Choroid plexus epithelial cell (primary cell): ENCODE data around the gene OAT.

ENCODE experiments used
- DNase-seq: peaks from one replicate; pipeline ENCODE4 v3.0.0-alpha.2; 2010; ENCODE audit warnings: low read depth
- H3K4me3 ChIP-seq: 2 replicates; pipeline ENCODE4 v1.5.1; 2011; ENCODE audit warnings: low read depth, mild to moderate bottlenecking, control low read depth, low read length, moderate library complexity
- TF ChIP-seq, protein P1 (sequence below): conservative IDR thresholded peaks from 2 replicates; pipeline ENCODE4 v1.5.1; 2011; ENCODE audit warnings: low read depth, mild to moderate bottlenecking, control low read depth, inconsistent platforms, low read length, moderate library complexity

Gene OAT

GRCh38 chr10:124353091-124353815 lies 65.5 kb downstream of the OAT start:
- TF ChIP-seq, protein P1, sequence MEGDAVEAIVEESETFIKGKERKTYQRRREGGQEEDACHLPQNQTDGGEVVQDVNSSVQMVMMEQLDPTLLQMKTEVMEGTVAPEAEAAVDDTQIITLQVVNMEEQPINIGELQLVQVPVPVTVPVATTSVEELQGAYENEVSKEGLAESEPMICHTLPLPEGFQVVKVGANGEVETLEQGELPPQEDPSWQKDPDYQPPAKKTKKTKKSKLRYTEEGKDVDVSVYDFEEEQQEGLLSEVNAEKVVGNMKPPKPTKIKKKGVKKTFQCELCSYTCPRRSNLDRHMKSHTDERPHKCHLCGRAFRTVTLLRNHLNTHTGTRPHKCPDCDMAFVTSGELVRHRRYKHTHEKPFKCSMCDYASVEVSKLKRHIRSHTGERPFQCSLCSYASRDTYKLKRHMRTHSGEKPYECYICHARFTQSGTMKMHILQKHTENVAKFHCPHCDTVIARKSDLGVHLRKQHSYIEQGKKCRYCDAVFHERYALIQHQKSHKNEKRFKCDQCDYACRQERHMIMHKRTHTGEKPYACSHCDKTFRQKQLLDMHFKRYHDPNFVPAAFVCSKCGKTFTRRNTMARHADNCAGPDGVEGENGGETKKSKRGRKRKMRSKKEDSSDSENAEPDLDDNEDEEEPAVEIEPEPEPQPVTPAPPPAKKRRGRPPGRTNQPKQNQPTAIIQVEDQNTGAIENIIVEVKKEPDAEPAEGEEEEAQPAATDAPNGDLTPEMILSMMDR: no peak
- DNase-seq: no peak
- no peak overlapping the region for H3K4me3 ChIP-seq

- TF ChIP-seq, protein P1: no peak
- no peak for DNase-seq
- H3K4me3 ChIP-seq: no peak overlapping the region
Measured at GRCh38 chr10:124351481-124352220, 67.1 kb downstream of the OAT start.

DNA sequence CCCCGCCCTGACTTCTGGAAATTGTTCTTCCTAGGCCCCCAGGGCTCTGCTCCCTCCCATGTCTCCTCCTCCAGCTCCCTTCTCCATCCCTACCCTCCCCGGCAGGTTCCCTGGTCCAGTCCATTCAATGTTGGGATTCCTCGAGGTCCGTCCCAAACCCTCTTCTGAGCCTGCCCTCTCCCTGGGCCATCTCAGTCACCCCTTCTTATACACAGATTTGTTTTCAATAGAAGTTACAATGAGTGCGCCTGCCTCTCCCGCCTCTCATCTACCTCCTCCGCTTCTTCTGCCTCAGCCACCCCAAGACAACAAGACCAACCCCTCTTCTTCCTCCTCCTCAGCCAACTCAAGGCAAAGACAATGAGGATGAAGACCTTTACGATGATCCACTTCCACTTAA lies 67.9 kb downstream of the OAT start:
- H3K4me3 ChIP-seq: no peak overlapping the region
- TF ChIP-seq, protein P1: no peak
- no peak for DNase-seq

- TF ChIP-seq, protein P1: no peak
- no peak overlapping the region for H3K4me3 ChIP-seq
- no peak for DNase-seq
Measured at GRCh38 chr10:124349996-124350280, 68.8 kb downstream of the OAT start.

GRCh38 chr10:124349231-124349995 lies 69.3 kb downstream of the OAT start:
- TF ChIP-seq, protein P1: no peak
- peak; percentile 11 for DNase-seq
- H3K4me3 ChIP-seq: no peak overlapping the region

DNA sequence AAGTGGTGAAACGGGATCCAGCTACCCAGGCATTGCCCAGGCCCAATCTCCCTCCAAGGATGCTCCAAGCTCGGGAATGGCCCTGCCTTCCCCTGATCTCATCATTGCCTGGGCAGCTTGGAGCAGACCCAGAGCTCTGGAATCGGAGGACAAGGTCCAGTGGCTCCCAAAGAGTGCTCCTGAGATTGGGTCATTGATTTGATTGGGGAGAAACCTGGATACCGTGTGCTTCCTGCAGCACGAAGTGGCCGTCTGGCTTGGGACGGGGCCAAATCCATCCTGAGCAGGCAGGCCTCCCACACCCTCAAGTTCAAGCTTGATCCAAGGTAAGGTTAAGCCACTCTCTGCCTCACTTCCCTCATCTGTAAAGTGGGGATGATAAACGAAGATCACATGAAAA lies 69.9 kb downstream of the OAT start:
- TF ChIP-seq, protein P1: no peak
- no peak overlapping the region for H3K4me3 ChIP-seq
- no peak for DNase-seq
